Spleen (tissue), 7 donors: ENCODE data around the gene FGF14.

ENCODE experiments used
- POLR2AphosphoS5 ChIP-seq, 3 donors: sonication (generic); formaldehyde crosslinking; IDR thresholded peaks; one replicate each; pipeline ENCODE4 v1.5.1; 2017; ENCODE audit warnings: antibody characterized with exemption in 3 of 3
- TF ChIP-seq, protein P1 (sequence below), 11 experiments: fragments of 200-600 bp in 7 of 11; fragments of 450-650 bp in 4 of 11; sonication (generic) in 4 of 11; IDR thresholded peaks in 8 of 11; conservative IDR thresholded peaks in 3 of 11; 1 replicate in 7 of 11; 2 replicates in 4 of 11; pipeline versions ENCODE4 v1.4.0 to v1.8.0; 2016 to 2021; ENCODE audit warnings: antibody characterized with exemption in 11 of 11, inconsistent platforms in 4 of 11, mild to moderate bottlenecking in 1 of 11
- donor health status: DM: no; HTN: no; CAD: no; lungs with moderate emphysema.
- donor health status: DM: no; HTN: no; CAD: no.
- donor health status: DM: no; HTN: no; CAD: no.

DNA sequence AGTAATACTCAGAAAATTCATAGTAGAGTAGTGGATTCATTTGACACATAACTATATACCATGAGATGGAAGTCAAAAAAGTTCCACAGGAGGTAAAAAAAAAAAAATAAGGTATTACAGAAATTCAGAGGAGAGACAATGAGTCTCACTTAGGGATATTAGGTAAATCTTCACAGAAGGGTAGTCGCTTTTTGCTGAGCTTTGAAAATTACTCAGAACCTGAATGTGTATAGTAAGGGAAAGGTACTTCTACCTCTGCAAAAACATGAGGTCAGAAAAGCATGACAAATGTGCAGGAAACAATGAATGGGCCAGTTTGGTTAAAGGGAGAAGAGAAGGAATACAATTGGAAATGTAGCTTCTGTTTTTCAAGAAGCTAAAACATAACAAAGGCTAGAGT is 698.8 kb downstream of the FGF14 start:
- TF ChIP-seq, protein P1, sequence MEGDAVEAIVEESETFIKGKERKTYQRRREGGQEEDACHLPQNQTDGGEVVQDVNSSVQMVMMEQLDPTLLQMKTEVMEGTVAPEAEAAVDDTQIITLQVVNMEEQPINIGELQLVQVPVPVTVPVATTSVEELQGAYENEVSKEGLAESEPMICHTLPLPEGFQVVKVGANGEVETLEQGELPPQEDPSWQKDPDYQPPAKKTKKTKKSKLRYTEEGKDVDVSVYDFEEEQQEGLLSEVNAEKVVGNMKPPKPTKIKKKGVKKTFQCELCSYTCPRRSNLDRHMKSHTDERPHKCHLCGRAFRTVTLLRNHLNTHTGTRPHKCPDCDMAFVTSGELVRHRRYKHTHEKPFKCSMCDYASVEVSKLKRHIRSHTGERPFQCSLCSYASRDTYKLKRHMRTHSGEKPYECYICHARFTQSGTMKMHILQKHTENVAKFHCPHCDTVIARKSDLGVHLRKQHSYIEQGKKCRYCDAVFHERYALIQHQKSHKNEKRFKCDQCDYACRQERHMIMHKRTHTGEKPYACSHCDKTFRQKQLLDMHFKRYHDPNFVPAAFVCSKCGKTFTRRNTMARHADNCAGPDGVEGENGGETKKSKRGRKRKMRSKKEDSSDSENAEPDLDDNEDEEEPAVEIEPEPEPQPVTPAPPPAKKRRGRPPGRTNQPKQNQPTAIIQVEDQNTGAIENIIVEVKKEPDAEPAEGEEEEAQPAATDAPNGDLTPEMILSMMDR (IDR thresholded peaks at IDR 0.05 in 8 of 11, conservative IDR thresholded peaks at IDR 0.05 in 3 of 11): no peak
- no peak for TF ChIP-seq POLR2AphosphoS5 (IDR thresholded peaks at IDR 0.05)
